Measurements from ENCODE around the gene STAP2.

STAP2 gene

DNA sequence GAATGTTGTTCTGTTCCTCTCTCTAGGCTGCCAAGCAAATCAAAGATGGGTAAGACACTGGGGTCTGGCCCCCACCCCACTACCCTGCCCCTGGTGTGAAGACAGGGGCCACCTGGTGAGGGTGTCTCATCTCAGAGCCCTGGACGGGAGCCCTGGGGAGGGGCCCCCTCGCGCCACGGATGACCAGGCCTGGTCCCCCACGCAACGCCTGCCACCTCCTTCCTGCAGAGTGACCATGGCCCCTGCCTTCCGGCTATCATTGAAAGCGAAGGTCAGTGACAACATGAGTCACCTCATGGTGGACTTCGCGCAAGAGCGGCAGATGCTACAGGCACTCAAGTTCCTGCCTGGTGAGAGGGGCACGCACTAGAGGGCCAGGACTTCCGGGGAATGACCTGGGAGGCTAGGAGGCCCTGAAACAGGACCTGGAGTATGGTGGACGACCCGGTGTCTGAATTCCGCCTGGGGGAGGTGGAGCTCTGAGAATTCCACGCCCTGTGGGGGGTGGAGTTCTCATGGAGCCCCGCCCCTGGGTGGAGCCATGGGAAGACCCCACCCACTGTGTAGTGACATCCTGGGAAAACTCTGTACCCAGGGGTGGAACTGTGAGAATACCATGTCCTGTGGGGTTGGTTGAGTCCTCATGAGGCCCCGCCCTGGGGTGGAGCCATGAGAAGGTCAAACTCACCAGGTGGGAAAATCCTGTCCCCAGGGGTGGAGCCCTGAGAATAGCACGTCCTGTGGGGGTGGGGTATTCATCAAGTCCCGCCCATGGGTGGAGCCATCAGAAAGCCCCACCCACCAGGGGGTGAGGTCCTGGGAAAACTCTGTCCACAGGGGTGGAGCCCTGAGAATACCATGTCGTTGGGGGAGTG, 28.1 kb downstream of the STAP2 start:
- H4K8ac ChIP-seq (ENCODE audit: low read depth, low read length), result no peak overlapping the region
- WGBS (ENCODE audit: extremely low coverage, insufficient coverage, insufficient read length), result no CpG with 5 or more reads among the region's 22 CpGs
- no peak overlapping the region for H3K4me2 ChIP-seq (ENCODE audit: low read length)
- H3K79me1 ChIP-seq (ENCODE audit: low read length), result no peaks in the 10 kb centered on the region
- peak in 1 of 2 donors; percentile 51 for DNase-seq
- no peak overlapping the region for H3K4ac ChIP-seq (ENCODE audit: low read depth, low read length)
- no peak overlapping the region for H3K18ac ChIP-seq (ENCODE audit: low read length)
- H3K14ac ChIP-seq (ENCODE audit: low read length), result no peak overlapping the region
- no peak overlapping the region for H3K9ac ChIP-seq (ENCODE audit: low read length)
- no peak overlapping the region for H4K91ac ChIP-seq (ENCODE audit: low read depth, low read length)
- no peak overlapping the region for H3K27ac ChIP-seq (ENCODE audit: low read depth, low read length)
- no peak overlapping the region for H2AFZ ChIP-seq (ENCODE audit: insufficient read depth, low read length, poor library complexity)
- peaks cover 6% of the 10 kb centered on the region for H3K9me3 ChIP-seq (ENCODE audit: insufficient read depth, low read depth, low read length)
- H3K23ac ChIP-seq (ENCODE audit: low read length), result no peak overlapping the region
- H2BK5ac ChIP-seq (ENCODE audit: low read depth, low read length, poor library complexity), result no peak overlapping the region
- H3K4me1 ChIP-seq (ENCODE audit: control insufficient read depth in 1 of 2, insufficient read depth in 2 of 2, low read length in 2 of 2), result no peaks in the 10 kb centered on the region
- H3K79me2 ChIP-seq (ENCODE audit: control insufficient read depth, insufficient read depth, low read length, poor library complexity), result no peaks in the 10 kb centered on the region
- H2AK5ac ChIP-seq (ENCODE audit: low read length), result no peak overlapping the region
- H3K36me3 ChIP-seq (ENCODE audit: control insufficient read depth in 1 of 2, insufficient read depth in 2 of 2, low read length in 2 of 2), result peaks cover 2 to 5% of the 10 kb centered on the region in 2 experiments
- H3K27me3 ChIP-seq (ENCODE audit: insufficient read depth, low read length), result no peaks in the 10 kb centered on the region
- no peak overlapping the region for H2BK120ac ChIP-seq (ENCODE audit: insufficient read depth, low read length, poor library complexity)
- H4K12ac ChIP-seq (ENCODE audit: low read depth, low read length), result no peak overlapping the region
- no peak overlapping the region for H2BK12ac ChIP-seq (ENCODE audit: low read length)
- H3K4me3 ChIP-seq (ENCODE audit: low read depth, low read length), result no peak overlapping the region

DNA sequence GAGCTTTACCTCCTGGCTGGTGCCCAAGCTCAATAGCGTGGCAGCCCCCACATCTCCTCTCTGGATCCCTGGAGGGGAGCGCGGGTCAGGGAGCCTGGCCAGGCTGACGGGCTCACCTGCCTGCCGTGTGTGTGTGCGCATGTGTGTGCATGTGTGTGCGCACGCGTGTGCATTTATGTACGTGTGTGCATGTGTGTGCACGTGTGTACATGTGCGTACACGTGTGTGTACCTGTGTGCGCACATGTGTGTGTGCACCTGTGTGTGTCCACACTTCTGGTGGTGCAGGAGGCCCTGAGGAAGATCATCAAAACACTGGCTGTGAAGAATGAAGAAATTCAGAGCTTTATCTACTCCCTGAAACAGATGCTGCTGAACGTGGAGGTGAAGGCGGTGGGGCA, 33.0 kb downstream of the STAP2 start:
- Histone ChIP-seq H3K4me1 (ENCODE audit: control insufficient read depth in 1 of 2, insufficient read depth in 2 of 2, low read length in 2 of 2) (peaks cover 14 to 17% of the 10 kb centered on the region in 2 experiments), H3K9ac (ENCODE audit: low read length) (no peak overlapping the region), H2BK120ac (ENCODE audit: insufficient read depth, low read length, poor library complexity) (no peak overlapping the region), H3K27ac (ENCODE audit: low read depth, low read length) (no peak overlapping the region), H2BK5ac (ENCODE audit: low read depth, low read length, poor library complexity) (no peak overlapping the region), H3K4me3 (ENCODE audit: low read depth, low read length) (peak overlapping the region; percentile 53), H3K18ac (ENCODE audit: low read length) (no peak overlapping the region), H2BK12ac (ENCODE audit: low read length) (no peak overlapping the region), H2AK5ac (ENCODE audit: low read length) (no peak overlapping the region), H4K91ac (ENCODE audit: low read depth, low read length) (no peak overlapping the region), H3K4ac (ENCODE audit: low read depth, low read length) (no peak overlapping the region), H3K23ac (ENCODE audit: low read length) (no peak overlapping the region), H3K79me2 (ENCODE audit: control insufficient read depth, insufficient read depth, low read length, poor library complexity) (no peaks in the 10 kb centered on the region), H4K8ac (ENCODE audit: low read depth, low read length) (no peak overlapping the region), H2AFZ (ENCODE audit: insufficient read depth, low read length, poor library complexity) (no peak overlapping the region), H3K9me3 (ENCODE audit: insufficient read depth, low read depth, low read length) (peaks cover 3% of the 10 kb centered on the region), H3K79me1 (ENCODE audit: low read length) (peaks cover 7% of the 10 kb centered on the region), H3K4me2 (ENCODE audit: low read length) (no peak overlapping the region), H4K12ac (ENCODE audit: low read depth, low read length) (no peak overlapping the region), H3K36me3 (ENCODE audit: control insufficient read depth in 1 of 2, insufficient read depth in 2 of 2, low read length in 2 of 2) (peaks cover 2 to 5% of the 10 kb centered on the region in 2 experiments), H3K27me3 (ENCODE audit: insufficient read depth, low read length) (no peaks in the 10 kb centered on the region), H3K14ac (ENCODE audit: low read length) (no peak overlapping the region)
- DNase-seq, result no peak
- WGBS (ENCODE audit: extremely low coverage, insufficient coverage, insufficient read length), result no CpG with 5 or more reads among the region's 16 CpGs

DNA sequence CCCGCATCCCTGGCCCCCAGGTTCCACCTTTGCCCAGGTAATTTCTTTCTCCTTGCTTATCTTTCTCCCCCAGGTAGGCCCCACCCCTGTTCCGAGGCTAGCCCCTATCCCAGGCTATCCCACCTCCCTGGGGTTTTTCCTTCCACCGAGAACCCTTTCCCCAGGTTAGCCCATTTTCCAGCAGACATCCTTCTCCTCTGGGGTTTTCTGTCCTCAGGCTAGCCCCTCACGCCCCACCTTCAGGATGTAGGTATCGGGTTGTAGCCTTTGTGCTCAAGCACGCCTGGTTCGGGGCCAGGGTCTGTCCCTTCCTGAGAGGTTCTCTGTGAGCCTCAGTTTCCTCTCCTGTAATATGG, 33.4 kb downstream of the STAP2 start:
- no peak overlapping the region for H3K4me2 ChIP-seq (ENCODE audit: low read length)
- H2BK12ac ChIP-seq (ENCODE audit: low read length), result no peak overlapping the region
- no peak overlapping the region for H3K14ac ChIP-seq (ENCODE audit: low read length)
- WGBS (ENCODE audit: extremely low coverage, insufficient coverage, insufficient read length), result no CpG with 5 or more reads among the region's 7 CpGs
- H3K4me1 ChIP-seq (ENCODE audit: control insufficient read depth in 1 of 2, insufficient read depth in 2 of 2, low read length in 2 of 2), result peaks cover 14 to 17% of the 10 kb centered on the region in 2 experiments
- no peaks in the 10 kb centered on the region for H3K79me2 ChIP-seq (ENCODE audit: control insufficient read depth, insufficient read depth, low read length, poor library complexity)
- H3K18ac ChIP-seq (ENCODE audit: low read length), result no peak overlapping the region
- no peak overlapping the region for H3K4ac ChIP-seq (ENCODE audit: low read depth, low read length)
- no peak for DNase-seq
- no peak overlapping the region for H3K9ac ChIP-seq (ENCODE audit: low read length)
- no peak overlapping the region for H3K23ac ChIP-seq (ENCODE audit: low read length)
- H3K9me3 ChIP-seq (ENCODE audit: insufficient read depth, low read depth, low read length), result peaks cover 3% of the 10 kb centered on the region
- H3K79me1 ChIP-seq (ENCODE audit: low read length), result peaks cover 7% of the 10 kb centered on the region
- no peak overlapping the region for H4K8ac ChIP-seq (ENCODE audit: low read depth, low read length)
- no peak overlapping the region for H2BK120ac ChIP-seq (ENCODE audit: insufficient read depth, low read length, poor library complexity)
- H2AK5ac ChIP-seq (ENCODE audit: low read length), result no peak overlapping the region
- H3K4me3 ChIP-seq (ENCODE audit: low read depth, low read length), result no peak overlapping the region
- peaks cover 0 to 3% of the 10 kb centered on the region in 2 experiments for H3K36me3 ChIP-seq (ENCODE audit: control insufficient read depth in 1 of 2, insufficient read depth in 2 of 2, low read length in 2 of 2)
- H3K27ac ChIP-seq (ENCODE audit: low read depth, low read length), result no peak overlapping the region
- H2BK5ac ChIP-seq (ENCODE audit: low read depth, low read length, poor library complexity), result no peak overlapping the region
- no peak overlapping the region for H2AFZ ChIP-seq (ENCODE audit: insufficient read depth, low read length, poor library complexity)
- no peak overlapping the region for H4K12ac ChIP-seq (ENCODE audit: low read depth, low read length)
- no peak overlapping the region for H4K91ac ChIP-seq (ENCODE audit: low read depth, low read length)
- H3K27me3 ChIP-seq (ENCODE audit: insufficient read depth, low read length), result no peaks in the 10 kb centered on the region

DNA sequence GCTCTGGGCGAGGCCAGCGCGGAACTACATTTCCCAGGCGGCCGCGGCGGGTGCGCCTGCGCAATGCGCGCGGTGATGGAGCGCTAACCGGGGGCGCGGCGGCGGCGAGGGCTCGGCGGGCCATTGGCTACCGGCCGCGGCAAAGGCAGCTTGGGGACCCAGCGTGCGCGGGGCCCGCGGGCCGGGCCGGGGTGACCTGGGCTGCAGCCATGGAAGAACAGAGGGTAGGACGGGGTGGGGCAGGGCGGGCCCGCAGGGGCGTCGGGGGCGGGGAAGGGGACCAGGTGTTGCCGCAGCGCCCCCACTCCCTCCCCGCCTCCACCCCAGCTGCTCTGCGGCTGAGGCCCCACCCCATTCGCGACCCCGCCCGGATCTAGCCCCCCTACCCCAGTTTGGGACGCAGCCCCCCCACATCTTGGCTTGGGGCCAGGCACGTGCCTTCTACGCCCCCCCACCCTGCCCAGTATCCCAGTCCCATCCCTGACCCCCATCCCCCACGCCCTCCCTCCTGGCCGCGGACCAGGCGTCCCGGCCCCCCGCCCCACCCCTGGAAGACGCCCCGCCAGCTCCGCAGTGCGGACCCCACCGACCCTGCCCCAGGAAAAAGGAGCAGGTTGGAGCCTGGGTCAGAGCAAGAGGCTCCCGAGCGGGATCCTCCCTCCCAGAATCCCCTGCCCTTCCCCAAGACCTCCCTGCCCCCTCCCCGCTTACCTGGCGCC, 33.9 kb downstream of the STAP2 start, which contains the start of gene FSD1:
Gene FSD1 (plus strand): TSS at position 61 of the 719 bp plus-strand sequence. CDS start 149 bp downstream, at position 210.
- Histone ChIP-seq H3K27ac (ENCODE audit: low read depth, low read length) (no peak within 1 kb of the TSS), H3K18ac (ENCODE audit: low read length) (no peak within 1 kb of the TSS), H3K79me2 (ENCODE audit: control insufficient read depth, insufficient read depth, low read length, poor library complexity) (no peaks in the 10 kb centered on the region), H3K79me1 (ENCODE audit: low read length) (peaks cover 7% of the 10 kb centered on the region), H3K36me3 (ENCODE audit: control insufficient read depth in 1 of 2, insufficient read depth in 2 of 2, low read length in 2 of 2) (peaks cover 0 to 2% of the 10 kb centered on the region in 2 experiments), H3K9me3 (ENCODE audit: insufficient read depth, low read depth, low read length) (peaks cover 3% of the 10 kb centered on the region), H3K4me2 (ENCODE audit: low read length) (peak within 1 kb of the TSS; percentile 72), H3K27me3 (ENCODE audit: insufficient read depth, low read length) (no peaks in the 10 kb centered on the region), H3K4ac (ENCODE audit: low read depth, low read length) (no peak within 1 kb of the TSS), H3K4me1 (ENCODE audit: control insufficient read depth in 1 of 2, insufficient read depth in 2 of 2, low read length in 2 of 2) (peaks cover 14 to 17% of the 10 kb centered on the region in 2 experiments), H3K23ac (ENCODE audit: low read length) (no peak within 1 kb of the TSS), H3K4me3 (ENCODE audit: low read depth, low read length) (peak within 1 kb of the TSS; percentile 68), H3K14ac (ENCODE audit: low read length) (peak within 1 kb of the TSS; percentile 49), H4K12ac (ENCODE audit: low read depth, low read length) (peak within 1 kb of the TSS; percentile 12), H4K91ac (ENCODE audit: low read depth, low read length) (peak within 1 kb of the TSS; percentile 57), H3K9ac (ENCODE audit: low read length) (no peak within 1 kb of the TSS), H2BK5ac (ENCODE audit: low read depth, low read length, poor library complexity) (no peak within 1 kb of the TSS), H2AFZ (ENCODE audit: insufficient read depth, low read length, poor library complexity) (peak within 1 kb of the TSS; percentile 81), H4K8ac (ENCODE audit: low read depth, low read length) (peak within 1 kb of the TSS; percentile 76), H2BK120ac (ENCODE audit: insufficient read depth, low read length, poor library complexity) (peak within 1 kb of the TSS; percentile 15), H2BK12ac (ENCODE audit: low read length) (peak within 1 kb of the TSS; percentile 77), H2AK5ac (ENCODE audit: low read length) (peak within 1 kb of the TSS; percentile 43)
- DNase-seq, result no peak
- no CpG with 5 or more reads among the region's 63 CpGs for WGBS (ENCODE audit: extremely low coverage, insufficient coverage, insufficient read length)
